Measurements from ENCODE around the gene TRMT61B.

DNA sequence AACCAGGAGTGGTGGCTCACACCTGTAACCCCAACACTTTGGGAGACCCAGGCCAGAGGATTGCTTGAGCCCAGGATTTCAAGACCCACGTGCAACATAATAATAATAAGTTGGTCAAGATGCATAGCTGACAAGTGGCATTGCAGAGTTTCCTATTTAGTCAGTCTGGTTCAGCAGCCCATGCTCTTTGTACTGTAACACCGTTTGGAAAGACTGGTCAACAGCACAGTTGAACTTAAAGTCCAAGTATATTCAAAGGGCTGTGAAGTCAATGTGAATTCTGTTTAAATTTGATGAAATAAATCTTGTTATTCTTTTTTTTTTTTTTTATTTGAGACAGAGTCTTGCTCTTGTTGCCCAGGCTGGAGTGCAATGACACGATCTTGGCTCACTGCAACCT, 1.5 kb upstream of the TRMT61B start:
- TF ChIP-seq, protein P1, sequence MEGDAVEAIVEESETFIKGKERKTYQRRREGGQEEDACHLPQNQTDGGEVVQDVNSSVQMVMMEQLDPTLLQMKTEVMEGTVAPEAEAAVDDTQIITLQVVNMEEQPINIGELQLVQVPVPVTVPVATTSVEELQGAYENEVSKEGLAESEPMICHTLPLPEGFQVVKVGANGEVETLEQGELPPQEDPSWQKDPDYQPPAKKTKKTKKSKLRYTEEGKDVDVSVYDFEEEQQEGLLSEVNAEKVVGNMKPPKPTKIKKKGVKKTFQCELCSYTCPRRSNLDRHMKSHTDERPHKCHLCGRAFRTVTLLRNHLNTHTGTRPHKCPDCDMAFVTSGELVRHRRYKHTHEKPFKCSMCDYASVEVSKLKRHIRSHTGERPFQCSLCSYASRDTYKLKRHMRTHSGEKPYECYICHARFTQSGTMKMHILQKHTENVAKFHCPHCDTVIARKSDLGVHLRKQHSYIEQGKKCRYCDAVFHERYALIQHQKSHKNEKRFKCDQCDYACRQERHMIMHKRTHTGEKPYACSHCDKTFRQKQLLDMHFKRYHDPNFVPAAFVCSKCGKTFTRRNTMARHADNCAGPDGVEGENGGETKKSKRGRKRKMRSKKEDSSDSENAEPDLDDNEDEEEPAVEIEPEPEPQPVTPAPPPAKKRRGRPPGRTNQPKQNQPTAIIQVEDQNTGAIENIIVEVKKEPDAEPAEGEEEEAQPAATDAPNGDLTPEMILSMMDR (IDR thresholded peaks at IDR 0.05): no peak
- no peak for TF ChIP-seq POLR2A (IDR thresholded peaks at IDR 0.05)

All from heart left ventricle (tissue), 13 donors.